Limb (tissue), 2 donors: Measurements from ENCODE around the gene DCAF4.
"Not testable (repeated sequence)": the region's sequence is repeated elsewhere in the genome, so short reads cannot be mapped to it uniquely, and the experiment has no call there.

ENCODE experiments used
- DNase-seq, 2 donors: peaks; one replicate each; pipeline ENCODE4 v3.0.0-alpha.2; 2016; ENCODE audit errors: extremely low spot score in 2 of 2

DCAF4 gene

DNA sequence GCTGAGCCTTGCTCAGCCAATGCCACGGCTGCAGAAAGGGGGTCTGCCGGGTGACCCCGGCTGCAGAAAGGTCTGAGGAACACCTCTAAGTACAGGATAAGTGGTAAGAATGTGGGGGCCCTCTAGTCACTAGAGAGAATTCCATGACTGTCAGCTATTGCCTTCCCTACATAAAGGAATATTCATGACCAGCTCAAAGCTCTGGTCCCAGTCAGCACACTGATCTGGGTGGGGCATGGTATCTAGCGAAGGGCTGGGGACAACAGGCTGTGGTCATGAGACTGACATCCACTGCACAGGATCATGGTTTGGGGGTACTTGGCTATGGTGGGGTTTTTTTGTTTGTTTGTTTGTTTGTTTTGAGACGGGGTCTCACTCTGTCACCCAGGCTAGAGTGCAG lies 42.1 kb downstream of the DCAF4 start:
- no peak for DNase-seq

GRCh38 chr14:72970058-72970630 lies 43.9 kb downstream of the DCAF4 start:
- no peak for DNase-seq

GRCh38 chr14:72970824-72971434 lies 44.7 kb downstream of the DCAF4 start:
- DNase-seq, result no peak

DNA sequence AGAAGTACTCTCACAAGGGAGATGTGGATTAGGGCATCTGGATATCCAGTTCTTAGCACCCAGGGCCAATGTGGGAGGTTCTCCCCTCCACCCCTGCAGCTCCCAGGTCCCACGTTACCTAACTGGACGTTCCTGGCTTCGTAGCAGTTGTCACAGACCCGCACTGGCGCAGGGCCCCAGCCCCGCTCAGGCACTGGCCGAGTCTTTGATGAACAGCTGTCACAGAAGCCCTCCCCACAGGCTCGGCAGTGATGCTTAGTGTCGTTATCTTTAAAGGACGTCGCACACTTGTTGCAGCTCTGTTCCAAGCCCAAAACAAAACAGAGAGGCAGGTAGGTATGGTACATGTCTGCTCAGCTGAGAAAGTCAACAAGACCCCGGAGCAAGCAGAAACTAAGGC lies 48.4 kb downstream of the DCAF4 start:
- DNase-seq, result no peak

DNA sequence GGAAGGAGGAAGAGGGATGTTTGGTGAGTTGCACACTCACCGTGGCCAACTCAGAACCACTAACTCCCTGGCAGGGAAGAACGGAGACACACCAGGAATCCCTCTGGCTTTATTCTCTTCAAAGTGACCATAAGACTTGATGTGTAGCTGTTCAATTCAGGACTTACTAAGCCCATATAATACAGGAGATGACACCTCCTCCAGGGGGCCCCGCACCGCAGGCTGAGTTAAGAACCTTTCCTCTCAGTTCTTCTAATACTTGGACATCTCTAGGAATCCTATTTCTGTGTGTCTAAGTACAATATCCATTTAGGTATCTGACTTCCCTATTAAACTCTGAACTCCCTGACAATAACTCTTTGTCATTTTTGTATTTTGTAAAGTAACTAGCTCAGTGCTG lies 49.5 kb downstream of the DCAF4 start:
- DNase-seq, result no peak

GRCh38 chr14:72978856-72979255 lies 52.6 kb downstream of the DCAF4 start:
- no peak for DNase-seq

GRCh38 chr14:72980863-72981262 lies 54.6 kb downstream of the DCAF4 start:
- no peak for DNase-seq

- no peak for DNase-seq
Observed at GRCh38 chr14:72982146-72982708, 56.0 kb downstream of the DCAF4 start.

GRCh38 chr14:72986214-72986613 lies 60.0 kb downstream of the DCAF4 start:
- DNase-seq, result no peak

GRCh38 chr14:72986857-72987256 lies 60.6 kb downstream of the DCAF4 start:
- DNase-seq, result no peak

GRCh38 chr14:72990171-72990570 lies 63.9 kb downstream of the DCAF4 start:
- DNase-seq, result no peak

DNA sequence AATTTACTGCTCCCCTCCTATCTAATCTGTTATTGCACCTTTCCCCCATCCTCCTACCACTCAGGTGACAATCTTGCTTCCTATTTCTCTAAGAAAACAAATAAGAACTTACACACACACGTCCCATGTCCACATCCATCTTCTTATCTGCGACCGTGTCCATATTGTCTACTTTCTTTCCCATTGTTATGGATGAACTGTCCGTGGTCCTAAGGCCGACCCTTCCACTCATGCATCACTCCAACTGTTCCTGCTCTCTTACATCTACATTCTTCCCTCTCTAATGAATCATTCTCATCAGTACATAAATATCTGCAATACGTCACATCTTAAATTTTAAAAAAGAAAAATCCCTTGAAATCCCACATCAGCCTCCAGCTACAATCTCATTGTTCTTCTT lies 70.7 kb downstream of the DCAF4 start:
- DNase-seq, result no peak

GRCh38 chr14:72998252-72998903 lies 72.1 kb downstream of the DCAF4 start:
- DNase-seq, result no peak

- DNase-seq, result no peak
Observed at GRCh38 chr14:72999316-72999715, 73.1 kb downstream of the DCAF4 start.

- DNase-seq, result no peak
Observed at GRCh38 chr14:73000073-73000472, 73.8 kb downstream of the DCAF4 start.

DNA sequence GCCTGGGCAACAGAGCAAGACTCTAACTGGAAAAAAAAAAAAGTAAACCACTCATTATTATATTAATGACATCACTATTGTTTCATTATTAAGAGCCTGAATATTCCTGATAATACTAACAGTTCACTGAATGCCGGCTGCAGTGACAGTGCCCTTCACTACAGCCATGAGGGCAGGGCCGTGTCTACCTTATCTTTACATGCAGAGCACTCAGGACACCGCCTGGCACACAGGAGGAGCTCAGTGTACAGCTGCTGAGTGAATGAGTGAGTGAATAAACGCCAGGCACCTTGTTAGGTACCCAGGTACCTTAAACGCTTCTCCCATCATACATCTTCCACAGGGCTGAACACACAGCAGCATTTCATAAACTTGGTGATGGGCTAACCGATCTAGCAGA lies 77.4 kb downstream of the DCAF4 start:
- no peak for DNase-seq

- not testable (repeated sequence) for DNase-seq
Observed at GRCh38 chr14:73004641-73005040, 78.4 kb downstream of the DCAF4 start.

GRCh38 chr14:73007835-73008234 lies 81.6 kb downstream of the DCAF4 start:
- no peak for DNase-seq

DNA sequence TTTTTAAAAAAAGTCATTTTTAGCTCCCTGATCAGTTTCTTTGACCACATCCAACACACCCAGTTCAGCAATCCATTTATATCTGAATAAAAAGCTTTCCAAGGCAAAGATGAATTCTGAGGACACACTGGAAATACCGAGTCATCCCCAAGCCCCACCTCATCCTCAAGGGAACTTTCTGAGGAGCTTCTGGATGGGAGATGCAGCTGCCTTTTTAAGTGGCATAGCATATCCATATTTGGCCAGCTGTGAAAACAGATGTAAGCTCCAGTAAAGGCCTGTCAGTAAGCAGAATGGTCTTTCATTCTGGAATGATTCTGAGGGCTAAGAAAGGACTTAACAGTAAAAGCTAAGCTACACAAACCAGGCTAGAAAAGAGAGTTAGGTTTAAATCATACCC lies 82.2 kb downstream of the DCAF4 start:
- no peak for DNase-seq
